ENCODE measurements around the gene ERI3. TPM values are rescaled to one million over a fixed set of nuclear protein-coding genes. Genes with fewer than 3 reads are reported as not detected.

ERI3 gene
- total RNA-seq, 2 experiments from 2014 or later: 42.3 to 43.3 TPM

DNA sequence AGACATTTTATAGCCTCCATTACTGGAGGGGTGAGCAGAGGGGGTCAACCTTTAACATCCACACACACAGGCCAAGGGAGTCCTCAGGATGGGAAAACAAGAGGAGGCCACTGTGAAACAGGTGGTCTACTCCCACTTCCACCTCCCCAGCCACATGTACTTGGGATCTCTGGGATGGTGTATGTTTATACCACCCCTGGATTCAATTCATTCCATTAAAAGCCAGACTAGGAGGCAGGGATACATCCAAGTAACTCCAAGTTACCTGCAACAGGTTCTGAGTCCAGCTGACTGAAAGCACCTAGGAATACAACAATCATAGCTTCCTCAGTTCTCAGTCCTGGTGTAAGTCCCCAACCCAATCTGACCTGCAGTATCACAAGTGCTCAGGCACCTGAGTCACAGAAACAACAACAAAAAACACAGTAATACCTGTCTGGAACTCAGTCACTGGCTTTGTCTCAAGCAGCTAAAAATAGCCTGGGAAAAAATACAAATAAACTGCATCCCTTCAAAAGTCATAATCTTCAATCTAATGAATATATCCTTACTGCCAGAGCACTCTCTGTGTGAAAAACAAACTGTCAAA lies 9.8 kb downstream of the ERI3 start:
- TF ChIP-seq, protein P1, sequence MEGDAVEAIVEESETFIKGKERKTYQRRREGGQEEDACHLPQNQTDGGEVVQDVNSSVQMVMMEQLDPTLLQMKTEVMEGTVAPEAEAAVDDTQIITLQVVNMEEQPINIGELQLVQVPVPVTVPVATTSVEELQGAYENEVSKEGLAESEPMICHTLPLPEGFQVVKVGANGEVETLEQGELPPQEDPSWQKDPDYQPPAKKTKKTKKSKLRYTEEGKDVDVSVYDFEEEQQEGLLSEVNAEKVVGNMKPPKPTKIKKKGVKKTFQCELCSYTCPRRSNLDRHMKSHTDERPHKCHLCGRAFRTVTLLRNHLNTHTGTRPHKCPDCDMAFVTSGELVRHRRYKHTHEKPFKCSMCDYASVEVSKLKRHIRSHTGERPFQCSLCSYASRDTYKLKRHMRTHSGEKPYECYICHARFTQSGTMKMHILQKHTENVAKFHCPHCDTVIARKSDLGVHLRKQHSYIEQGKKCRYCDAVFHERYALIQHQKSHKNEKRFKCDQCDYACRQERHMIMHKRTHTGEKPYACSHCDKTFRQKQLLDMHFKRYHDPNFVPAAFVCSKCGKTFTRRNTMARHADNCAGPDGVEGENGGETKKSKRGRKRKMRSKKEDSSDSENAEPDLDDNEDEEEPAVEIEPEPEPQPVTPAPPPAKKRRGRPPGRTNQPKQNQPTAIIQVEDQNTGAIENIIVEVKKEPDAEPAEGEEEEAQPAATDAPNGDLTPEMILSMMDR (IDR thresholded peaks at IDR 0.05): no peak
- POLR2A ChIA-PET: interaction anchor here (1.4 kb wide), 1 partner anchor 9 kb away, joined by 4 read pairs; no protein-coding TSS in a partner anchor
- CTCF ChIA-PET: no interaction called here

DNA sequence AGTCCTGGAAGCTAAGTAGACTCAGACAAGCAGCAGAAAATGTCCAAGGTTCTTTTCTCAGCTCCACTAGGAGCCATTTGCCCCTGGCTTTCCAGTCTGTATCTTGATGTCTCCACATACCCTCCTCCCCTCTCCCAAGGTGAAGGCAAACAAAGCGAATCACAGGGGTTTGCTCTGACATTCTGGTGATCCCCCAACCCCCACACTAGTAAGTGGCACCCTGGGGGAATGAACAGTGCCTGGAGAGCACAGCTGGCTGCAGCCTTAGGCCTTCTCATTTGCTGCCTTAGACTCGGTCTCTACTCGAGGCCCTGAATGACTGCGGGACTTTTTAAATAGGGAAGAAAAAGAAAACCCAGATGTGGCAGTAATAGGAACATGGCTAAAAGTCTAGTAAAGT lies 15.3 kb downstream of the ERI3 start:
- Mint-ChIP-seq H3K4me1 (ENCODE audit: low read depth) (no peaks in the 10 kb centered on the region), H3K36me3 (ENCODE audit: low read depth) (peaks cover 29% of the 10 kb centered on the region), H3K27ac (no peak overlapping the region), H3K9me3 (no peaks in the 10 kb centered on the region), H3K27me3 (no peaks in the 10 kb centered on the region), H3K4me3 (no peak overlapping the region)
- DNase-seq (no peak), ATAC-seq (no peak)
- intact Hi-C loops (cut with micrococcal nuclease): no loop called here
- CTCF ChIA-PET: interaction anchor here (1.2 kb wide), 1 partner anchor 313 kb away, joined by 3 read pairs; no protein-coding TSS in a partner anchor
- POLR2A ChIA-PET: interaction anchor here (0.6 kb wide), 1 partner anchor 12 kb away, joined by 3 read pairs; no protein-coding TSS in a partner anchor
- TF ChIP-seq, protein P1 (IDR thresholded peaks at IDR 0.05): no peak

More for the DNA sequence above, 9.8 kb downstream of the ERI3 start:
- no peaks in the 10 kb centered on the region for H3K27me3 Mint-ChIP-seq
- H3K27ac Mint-ChIP-seq: no peak overlapping the region
- intact Hi-C loops (cut with micrococcal nuclease): no loop called here
- ATAC-seq (no peak), DNase-seq (no peak)
- H3K4me1 Mint-ChIP-seq (ENCODE audit: low read depth): peaks cover 10% of the 10 kb centered on the region
- no peaks in the 10 kb centered on the region for H3K36me3 Mint-ChIP-seq (ENCODE audit: low read depth)
- H3K9me3 Mint-ChIP-seq: no peaks in the 10 kb centered on the region
- no peak overlapping the region for H3K4me3 Mint-ChIP-seq

DNA sequence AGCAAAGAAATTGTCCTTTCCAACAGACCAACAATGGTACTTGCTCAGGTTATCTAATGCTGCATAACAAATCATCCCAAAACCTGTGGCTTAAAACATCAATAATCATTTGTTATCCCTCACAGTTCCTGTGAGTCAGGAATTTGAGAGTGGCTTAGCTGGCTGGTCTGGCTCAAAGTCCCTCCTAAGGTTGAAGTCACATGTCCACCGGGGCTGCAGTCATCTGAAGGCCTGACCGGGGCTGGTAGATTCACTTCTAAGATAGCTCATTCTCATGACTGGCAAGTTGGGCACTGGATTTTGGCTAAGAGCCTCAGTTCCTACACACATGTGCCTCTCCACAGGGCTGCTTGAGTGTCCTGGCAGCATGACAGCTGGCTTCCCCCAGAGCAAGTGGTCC lies 16.9 kb downstream of the ERI3 start:
- POLR2A ChIA-PET: interaction anchor here (0.7 to 1.1 kb wide), 2 partner anchors 10 to 102 kb away, joined by 3 to 6 read pairs; no protein-coding TSS in a partner anchor
- intact Hi-C loops (cut with micrococcal nuclease): no loop called here

GRCh38 chr1:44336668-44337067 lies 18.4 kb downstream of the ERI3 start:
- H3K4me1 Mint-ChIP-seq (ENCODE audit: low read depth): no peaks in the 10 kb centered on the region
- peaks cover 29% of the 10 kb centered on the region for H3K36me3 Mint-ChIP-seq (ENCODE audit: low read depth)
- TF ChIP-seq, protein P1 (IDR thresholded peaks at IDR 0.05): no peak
- ChIA-PET CTCF (interaction anchor here (0.7 to 1.1 kb wide), 2 partner anchors 29 to 41 kb away, joined by 3 read pairs; no protein-coding TSS in a partner anchor), POLR2A (interaction anchor here (1.5 kb wide), 1 partner anchor 10 kb away, joined by 3 read pairs; no protein-coding TSS in a partner anchor)
- H3K27me3 Mint-ChIP-seq: no peaks in the 10 kb centered on the region
- no peak overlapping the region for H3K27ac Mint-ChIP-seq
- no peak overlapping the region for H3K4me3 Mint-ChIP-seq
- DNase-seq (no peak), ATAC-seq (no peak)
- H3K9me3 Mint-ChIP-seq: no peaks in the 10 kb centered on the region
- intact Hi-C loops (cut with micrococcal nuclease): no loop called here

More for the DNA sequence above, 16.9 kb downstream of the ERI3 start:
- Mint-ChIP-seq H3K9me3 (no peaks in the 10 kb centered on the region), H3K27me3 (no peaks in the 10 kb centered on the region), H3K4me1 (ENCODE audit: low read depth) (no peaks in the 10 kb centered on the region), H3K27ac (no peak overlapping the region), H3K4me3 (no peak overlapping the region), H3K36me3 (ENCODE audit: low read depth) (peaks cover 29% of the 10 kb centered on the region)
- TF ChIP-seq, protein P1 (IDR thresholded peaks at IDR 0.05): no peak
- DNase-seq (no peak), ATAC-seq (no peak)
- CTCF ChIA-PET: interaction anchor here (1.6 kb wide), 1 partner anchor 16 kb away, joined by 4 read pairs; no protein-coding TSS in a partner anchor

DNA sequence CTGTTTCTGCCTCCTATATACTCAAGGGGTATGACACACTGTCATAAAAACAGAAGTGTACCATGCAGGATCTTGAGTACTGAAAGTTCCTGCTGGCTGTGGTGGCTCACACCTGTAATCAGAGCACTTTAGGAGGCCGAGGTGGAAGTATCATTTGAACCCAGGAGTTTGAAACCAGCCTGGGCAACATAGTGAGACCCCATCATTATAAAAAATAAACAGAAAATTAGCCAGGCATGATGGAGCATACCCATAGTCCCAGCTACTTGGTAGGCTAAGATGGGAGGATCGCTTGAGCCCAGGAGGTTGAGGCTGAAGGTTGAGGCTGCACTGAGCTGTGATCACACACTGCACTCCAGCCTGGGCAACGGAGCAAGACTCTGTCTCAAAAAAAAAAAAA lies 20.1 kb downstream of the ERI3 start:
- Mint-ChIP-seq H3K27me3 (no peaks in the 10 kb centered on the region), H3K4me1 (ENCODE audit: low read depth) (no peaks in the 10 kb centered on the region), H3K27ac (no peak overlapping the region), H3K36me3 (ENCODE audit: low read depth) (peaks cover 32% of the 10 kb centered on the region), H3K4me3 (no peak overlapping the region), H3K9me3 (no peaks in the 10 kb centered on the region)
- DNase-seq (no peak), ATAC-seq (no peak)
- intact Hi-C loops (cut with micrococcal nuclease): no loop called here
- TF ChIP-seq, protein P1 (IDR thresholded peaks at IDR 0.05): no peak
- POLR2A ChIA-PET: interaction anchor here (0.9 kb wide), 1 partner anchor 10 kb away, joined by 3 read pairs; no protein-coding TSS in a partner anchor
- CTCF ChIA-PET: interaction anchor here (2.3 kb wide), 1 partner anchor 17 kb away, joined by 5 read pairs; no protein-coding TSS in a partner anchor
